NCI-H1105 (cell line): Measurements from ENCODE around the gene WIPF3.
"Not testable (repeated sequence)": the region's sequence is repeated elsewhere in the genome, so short reads cannot be mapped to it uniquely, and the experiment has no call there.

ENCODE experiments used
- DNase-seq: peaks from one replicate; lab custom pipeline; 2025; lab: John Stamatoyannopoulos, UW

Gene WIPF3

DNA sequence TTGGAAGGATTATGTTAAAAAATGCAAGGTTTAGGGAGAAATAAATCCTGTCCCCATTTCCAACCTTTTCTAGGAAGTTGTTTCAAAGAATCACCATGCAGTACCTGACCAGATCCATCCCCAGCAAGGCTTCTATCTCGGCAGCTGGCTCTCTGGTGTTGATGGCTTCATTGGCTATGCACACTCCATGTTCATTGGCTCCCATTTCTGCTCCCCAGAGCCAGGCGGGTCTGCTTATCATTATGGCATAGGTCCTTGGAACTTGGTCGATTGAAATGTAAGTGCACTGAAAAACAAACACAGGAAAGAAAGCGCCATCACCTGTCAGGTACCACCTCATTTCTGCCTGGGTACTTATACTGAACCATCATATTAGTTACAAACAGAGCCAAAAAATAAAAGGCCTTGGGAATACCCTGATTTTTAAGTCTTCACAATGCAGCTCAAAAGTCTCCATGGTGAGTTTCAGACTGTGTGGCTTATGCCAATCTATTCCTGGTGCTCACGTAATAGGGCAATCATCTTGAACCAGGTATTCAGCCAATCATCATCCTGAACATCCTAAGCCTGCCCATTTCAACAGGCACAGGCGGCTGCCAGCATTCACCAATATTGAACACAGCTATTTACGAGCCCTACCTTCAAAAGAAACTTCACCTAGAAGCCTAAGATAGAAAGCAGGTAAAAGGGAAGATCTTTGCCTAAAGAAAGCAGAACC is 148.9 kb downstream of the WIPF3 start:
- no peak for DNase-seq

- no peak for DNase-seq
These were observed 149.6 kb downstream of the WIPF3 start for GRCh38 chr7:29955799-29956486.

GRCh38 chr7:29956487-29956836 is 150.2 kb downstream of the WIPF3 start:
- no peak for DNase-seq

GRCh38 chr7:29957521-29958310 is 151.4 kb downstream of the WIPF3 start:
- DNase-seq = peak; percentile 32

DNA sequence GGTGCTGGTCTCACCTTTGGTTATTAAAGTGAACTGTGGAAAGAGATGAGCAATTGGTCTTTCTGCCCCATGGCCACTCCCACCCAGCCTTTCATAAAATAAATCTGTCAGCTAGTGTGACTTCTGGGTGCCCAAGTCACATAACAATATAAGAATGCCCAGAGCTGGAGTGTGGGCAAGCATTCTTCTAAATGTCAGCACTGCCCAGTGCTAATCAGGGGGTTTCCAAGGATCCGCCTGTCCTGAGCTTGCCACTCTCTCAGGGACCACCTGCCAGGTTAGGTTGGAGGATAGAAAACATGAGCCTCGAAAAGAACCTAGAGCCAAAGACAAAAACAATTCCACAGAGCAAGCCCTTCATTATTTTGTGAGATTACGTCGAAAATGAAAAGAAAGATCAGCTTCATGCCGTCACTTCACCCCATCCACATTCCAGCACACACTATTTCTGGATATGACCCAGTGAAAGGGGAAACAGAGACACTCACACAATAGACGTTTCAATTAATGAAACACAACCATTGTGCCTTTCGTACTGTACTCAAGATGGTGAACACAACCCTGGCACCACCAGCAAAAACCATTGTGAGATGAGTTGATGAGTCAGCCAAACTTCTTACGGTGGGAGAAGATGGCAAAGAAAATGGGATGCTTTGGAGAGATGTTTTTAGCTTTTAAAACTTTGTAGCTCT is 152.5 kb downstream of the WIPF3 start:
- DNase-seq = no peak

DNA sequence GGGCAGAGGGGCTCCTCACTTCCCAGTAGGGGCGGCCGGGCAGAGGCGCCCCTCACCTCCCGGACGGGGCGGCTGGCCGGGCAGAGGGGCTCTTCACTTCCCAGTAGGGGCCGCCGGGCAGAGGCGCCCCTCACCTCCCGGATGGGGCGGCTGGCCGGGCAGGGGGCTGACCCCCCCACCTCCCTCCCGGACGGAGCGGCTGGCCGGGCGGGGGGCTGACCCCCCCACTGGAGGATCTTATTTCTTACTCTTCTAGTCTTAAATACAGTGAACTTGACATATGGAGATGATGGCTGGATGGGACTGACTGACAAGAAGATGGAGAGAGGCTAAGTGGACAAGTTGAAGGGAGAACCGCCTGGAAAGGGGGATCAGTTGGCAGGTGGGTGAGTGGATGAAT is 155.3 kb downstream of the WIPF3 start:
- not testable (repeated sequence) for DNase-seq

DNA sequence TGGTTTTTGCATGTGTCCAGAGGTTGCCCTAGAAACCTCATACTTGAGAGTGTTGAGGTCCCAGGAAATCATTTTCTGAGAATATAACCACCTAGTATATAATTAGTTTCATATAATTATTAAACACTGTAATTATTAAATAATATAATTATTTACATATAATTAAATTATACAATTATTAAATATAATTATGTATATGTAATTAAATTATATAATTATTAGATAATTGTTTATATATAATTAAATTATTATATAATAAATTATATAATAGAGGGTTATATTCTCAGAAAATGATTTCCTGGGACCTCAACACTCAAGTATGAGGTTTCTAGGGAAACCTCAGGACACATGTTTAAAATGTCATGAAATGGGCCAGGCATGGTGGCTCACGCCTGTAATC is 155.7 kb downstream of the WIPF3 start:
- no peak for DNase-seq

DNA sequence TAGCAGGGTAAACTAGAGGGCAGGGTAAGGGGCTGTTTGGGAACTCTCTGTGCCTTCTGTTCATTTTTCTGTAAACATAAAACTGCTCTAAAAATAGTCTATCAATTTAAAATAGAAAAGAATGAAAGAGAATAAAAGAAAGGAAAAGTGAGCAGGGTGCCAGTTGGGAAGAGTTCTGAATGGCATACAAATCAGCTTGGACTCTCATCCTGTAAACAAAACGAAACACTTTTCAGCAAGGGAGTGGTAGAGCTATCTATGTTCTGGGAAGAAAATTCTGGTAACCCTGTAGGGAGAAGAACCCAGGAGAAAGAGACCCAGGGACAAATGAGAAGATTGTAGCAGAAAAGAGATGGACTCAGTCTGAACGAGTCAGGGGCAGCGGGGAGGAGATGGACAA is 158.7 kb downstream of the WIPF3 start:
- no peak for DNase-seq
